NOMO-1 treated with dmso at 0.1 percent for 144 hours (cell line): ENCODE measurements around the gene SLC9A6.
"Not testable (repeated sequence)": the region's sequence is repeated elsewhere in the genome, so short reads cannot be mapped to it uniquely, and the experiment has no call there.

ENCODE experiments used
- DNase-seq: peaks from one replicate; lab custom pipeline; 2025; ENCODE audit not compliant: unreplicated experiment; lab: John Stamatoyannopoulos, UW

The SLC9A6 gene

DNA sequence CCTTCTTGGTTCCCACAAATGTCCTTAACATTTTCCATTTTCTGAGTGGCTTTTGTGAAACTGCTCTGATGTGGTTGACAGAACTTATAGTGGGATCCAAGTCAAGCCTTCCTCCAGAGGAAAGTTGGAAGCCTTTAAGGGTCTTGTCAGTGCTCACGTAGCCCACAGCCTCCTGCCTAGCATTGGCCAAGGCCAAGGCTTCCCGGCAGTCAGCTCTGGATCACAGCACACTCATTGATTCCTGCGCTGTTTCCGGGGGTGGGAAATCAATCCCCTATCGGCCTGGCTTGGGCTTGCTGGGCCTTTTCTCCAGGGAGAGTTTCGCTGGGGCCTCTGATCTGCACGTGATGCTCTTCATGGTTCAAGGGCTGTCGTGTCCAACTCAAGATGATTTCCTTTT lies 76.1 kb downstream of the SLC9A6 start:
- DNase-seq, result no peak

DNA sequence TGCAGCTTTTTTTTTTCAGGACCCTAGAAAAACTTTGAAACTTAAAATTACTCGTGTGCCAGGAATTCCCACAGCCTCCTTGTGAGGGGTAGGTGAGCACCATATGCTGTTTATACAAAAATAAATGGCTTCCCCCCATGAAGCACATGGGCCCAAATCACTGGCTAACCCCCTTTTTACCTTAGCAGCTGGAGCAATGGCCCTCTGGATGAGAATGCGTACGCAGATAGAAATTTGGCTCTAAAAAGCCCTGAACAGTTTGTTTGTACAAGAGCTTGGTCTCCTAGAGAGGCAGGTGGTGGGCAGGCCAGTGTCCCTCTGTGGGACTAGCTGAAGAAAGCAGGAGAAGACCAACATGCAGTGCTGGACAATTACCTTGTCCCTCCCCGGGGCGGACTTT lies 76.5 kb downstream of the SLC9A6 start:
- DNase-seq, result no peak

DNA sequence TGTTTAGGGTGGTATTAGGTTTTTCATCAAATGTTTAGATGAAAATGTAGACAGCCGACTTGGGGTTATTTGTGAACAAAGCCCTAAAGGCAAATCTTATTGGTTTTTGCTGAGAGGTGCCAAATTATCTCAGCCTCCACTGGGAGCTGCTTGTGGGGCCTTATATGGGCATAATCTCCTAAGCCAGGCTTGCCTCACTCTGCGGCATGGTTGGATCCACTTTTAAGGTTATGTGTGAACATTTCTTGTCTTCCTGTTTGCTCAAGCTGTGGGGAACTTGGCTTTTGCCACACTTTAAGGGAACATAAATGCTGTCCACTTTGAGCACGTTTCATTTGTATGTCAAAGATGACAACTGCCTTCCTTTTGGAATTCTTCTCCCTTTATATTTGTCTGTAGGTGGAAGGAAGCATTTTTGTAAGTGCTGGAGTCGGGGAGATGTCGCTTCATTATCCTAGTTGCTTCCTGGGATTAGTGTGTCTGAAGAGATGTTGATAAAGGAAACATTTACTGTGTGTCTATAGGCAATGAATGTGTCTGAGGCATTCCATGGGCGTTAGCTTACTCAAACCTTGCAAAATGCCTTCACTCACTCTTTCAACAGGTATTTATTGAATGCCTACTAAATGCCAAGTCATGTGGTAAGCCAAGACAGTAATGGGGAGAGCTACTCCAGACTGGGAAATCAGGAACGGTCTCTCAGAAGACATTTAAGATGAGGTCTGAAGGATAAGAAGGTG lies 78.3 kb downstream of the SLC9A6 start:
- DNase-seq, result no peak

DNA sequence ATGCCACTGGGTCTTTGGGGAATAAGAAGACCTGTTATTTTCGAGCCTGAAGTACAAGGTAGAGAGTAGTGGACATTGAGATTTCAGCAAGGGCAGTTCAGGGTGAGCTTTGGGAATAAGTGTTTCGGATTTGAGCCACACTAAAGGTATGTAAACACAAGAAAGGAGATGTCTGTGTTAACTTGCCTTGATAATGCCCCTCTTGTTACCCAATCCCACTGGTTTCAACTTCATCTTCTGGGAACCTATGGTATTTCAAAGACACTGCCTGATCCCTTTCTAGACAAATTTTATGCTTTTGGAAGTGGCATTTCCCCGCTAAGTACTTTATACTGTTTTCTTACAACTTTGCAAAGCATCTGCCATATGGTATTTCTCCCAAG lies 79.4 kb downstream of the SLC9A6 start:
- DNase-seq, result no peak

DNA sequence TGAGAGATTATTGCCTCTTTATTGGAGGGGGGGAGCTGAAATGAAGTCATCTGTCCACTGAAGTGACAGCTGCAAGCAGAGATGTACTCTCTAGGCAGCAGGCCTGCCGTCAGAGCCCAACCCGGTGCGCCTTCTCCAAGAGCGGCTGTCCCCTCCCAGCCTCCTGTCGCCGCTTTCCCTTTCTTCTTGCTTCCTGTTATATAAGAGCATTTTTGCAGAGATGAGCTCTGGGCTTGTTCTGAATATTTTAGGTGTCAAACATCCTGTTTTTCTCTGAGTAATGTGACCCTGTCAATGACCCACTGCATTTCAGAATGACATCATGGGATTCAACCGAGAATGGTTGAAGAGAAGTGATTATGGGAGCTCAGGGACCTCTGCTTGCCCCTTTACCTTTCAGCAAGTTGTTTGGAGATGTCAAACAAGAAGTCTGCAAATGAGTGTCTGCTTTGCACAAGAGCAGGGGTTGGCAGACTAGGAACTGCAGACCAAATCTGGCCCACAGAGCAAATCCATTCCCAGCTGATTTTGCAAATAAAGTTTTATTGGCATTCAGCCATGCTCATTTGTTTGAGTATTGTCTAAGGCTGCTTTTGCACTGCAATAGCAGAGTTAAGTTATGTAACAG lies 79.9 kb downstream of the SLC9A6 start:
- peak; percentile 7 for DNase-seq

DNA sequence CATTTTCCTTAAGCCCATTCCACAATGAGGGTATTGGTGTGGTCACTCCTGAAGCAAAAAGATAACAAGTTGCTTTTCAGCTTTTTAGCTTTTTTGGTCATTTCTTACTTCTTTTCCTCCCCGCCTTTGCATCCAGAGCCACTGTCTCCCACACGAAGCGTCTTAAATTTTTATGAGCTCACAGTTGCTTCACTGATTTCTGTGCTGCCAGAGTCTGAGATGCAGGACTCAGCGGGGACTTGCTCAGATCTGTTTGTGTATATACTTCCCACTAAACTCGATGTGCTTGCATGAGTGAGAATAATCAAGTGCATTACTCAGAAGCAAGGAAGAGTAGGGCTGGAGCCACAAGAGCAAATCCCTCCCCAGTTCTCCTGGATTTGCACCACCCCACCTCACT lies 81.9 kb downstream of the SLC9A6 start:
- no peak for DNase-seq

DNA sequence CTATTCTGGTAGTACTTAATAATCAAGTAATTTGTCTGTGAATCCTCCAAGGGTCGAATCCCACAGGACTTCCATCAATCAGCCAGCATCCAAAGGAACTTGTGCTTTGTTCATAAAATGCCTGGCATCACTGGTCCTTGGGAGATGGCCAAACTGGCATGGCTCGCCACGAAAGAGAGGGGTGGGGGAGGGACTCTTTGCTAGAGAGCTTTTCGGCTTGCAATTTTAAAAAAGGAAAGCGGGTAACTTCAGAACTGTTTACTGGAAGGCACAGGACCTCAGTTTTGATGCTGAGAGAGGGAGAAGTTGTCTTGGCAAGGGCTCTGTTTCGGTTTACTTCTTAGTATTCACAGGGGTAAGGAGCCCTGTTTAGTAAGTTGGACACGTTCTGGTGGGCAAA lies 82.7 kb downstream of the SLC9A6 start:
- no peak for DNase-seq

DNA sequence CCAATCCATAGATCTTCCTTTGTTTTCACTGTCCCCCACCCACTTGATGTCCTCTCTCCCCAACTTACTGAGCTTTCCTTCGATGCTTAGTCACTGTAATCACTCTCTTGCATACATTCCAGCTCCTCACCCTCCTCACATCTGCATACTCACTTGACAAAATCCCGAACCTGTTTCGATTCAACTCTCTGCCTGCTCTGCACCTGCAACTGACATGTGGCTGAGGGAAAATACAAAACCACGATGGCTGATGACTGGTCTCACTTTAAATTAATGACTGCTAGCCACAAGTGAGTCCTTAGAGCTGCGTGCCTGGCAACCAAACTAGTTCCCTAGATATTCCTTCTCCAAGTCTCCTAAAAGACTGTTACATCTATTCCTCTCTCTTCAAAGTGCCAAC lies 91.7 kb downstream of the SLC9A6 start:
- no peak for DNase-seq

DNA sequence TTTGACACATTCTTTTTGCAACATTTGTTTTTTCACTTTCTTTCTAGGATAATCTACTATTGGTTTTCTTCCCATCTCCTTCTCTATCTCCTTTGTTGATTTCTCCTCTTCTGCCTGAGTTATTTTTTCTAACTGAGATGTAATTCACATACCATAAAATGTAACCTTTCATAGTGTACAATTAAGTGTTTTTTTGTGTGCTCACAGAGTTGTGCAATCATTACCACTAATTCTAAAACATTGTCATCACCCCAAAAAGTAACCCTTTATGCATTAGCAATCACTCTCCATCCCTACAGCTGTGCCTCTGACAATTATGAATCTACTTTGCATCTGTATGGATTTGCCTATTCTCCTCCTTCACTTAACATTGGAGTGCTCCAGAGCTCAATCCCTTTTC lies 95.5 kb downstream of the SLC9A6 start:
- DNase-seq, result no peak

DNA sequence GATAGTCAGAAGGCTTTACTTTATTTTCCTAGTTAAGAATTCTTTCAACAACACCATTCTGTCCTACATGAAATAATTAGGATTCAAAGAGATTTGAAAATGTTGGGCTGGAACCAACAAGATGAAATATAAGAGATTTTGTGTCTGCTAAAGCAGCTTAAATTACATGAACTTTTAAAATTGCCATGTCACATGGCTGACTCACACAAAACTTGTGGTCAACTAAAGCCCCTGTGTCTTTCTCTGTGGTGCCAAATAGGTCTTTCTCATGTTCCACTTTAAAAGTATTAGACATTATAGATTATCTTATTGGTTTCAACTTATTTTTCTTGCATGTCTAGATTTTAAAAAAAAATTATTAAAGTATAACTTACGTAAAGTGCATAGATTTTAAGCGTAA lies 101.3 kb downstream of the SLC9A6 start:
- DNase-seq, result no peak

DNA sequence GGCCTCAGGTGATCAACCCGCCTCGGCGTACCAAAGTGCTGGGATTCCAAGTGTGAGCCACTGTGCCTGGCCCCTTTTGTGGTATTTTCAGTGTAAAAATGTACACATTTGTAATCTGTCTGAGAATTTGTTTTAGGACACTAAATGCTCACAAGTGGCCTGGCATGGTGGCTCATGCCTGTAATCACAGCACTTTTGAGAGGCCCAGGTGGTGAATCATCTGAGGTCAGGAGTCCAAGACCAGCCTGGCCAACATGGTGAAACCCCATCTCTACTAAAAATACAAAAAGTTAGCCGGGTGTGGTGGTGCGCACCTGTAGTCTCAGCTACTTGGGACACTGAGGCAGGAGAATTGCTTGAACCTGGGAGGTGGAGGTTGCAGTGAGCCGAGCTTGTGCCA lies 106.7 kb downstream of the SLC9A6 start:
- not testable (repeated sequence) for DNase-seq

DNA sequence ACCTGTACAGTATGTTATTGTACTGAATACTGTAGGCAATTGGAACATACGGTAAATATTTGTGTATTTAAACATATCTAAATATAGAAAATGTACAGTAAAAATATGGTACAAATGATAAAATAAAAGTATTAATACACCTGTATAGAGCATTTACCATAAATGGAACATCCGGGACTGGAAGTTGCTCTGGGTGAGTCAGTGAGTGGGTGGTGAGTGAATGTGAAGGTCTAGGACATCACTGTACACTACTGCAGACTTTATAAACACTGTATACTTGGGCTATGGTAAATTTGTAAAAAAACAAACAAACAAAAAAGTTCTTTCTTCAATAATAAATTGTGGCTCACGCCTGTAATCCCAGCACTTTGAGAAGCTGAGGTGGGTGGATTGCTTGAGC lies 109.7 kb downstream of the SLC9A6 start:
- DNase-seq, result no peak
